ENCODE results near the gene ZBTB16.
A peak's percentile ranks its signal among the peaks of the same experiment; 100 is the strongest.

ZBTB16 gene

GRCh38 chr11:114236829-114237228 lies 177.3 kb downstream of the ZBTB16 start:
- DNase-seq (ENCODE audit: low spot score) (peak; percentile 27), FAIRE-seq (peak; percentile 40)

DNA sequence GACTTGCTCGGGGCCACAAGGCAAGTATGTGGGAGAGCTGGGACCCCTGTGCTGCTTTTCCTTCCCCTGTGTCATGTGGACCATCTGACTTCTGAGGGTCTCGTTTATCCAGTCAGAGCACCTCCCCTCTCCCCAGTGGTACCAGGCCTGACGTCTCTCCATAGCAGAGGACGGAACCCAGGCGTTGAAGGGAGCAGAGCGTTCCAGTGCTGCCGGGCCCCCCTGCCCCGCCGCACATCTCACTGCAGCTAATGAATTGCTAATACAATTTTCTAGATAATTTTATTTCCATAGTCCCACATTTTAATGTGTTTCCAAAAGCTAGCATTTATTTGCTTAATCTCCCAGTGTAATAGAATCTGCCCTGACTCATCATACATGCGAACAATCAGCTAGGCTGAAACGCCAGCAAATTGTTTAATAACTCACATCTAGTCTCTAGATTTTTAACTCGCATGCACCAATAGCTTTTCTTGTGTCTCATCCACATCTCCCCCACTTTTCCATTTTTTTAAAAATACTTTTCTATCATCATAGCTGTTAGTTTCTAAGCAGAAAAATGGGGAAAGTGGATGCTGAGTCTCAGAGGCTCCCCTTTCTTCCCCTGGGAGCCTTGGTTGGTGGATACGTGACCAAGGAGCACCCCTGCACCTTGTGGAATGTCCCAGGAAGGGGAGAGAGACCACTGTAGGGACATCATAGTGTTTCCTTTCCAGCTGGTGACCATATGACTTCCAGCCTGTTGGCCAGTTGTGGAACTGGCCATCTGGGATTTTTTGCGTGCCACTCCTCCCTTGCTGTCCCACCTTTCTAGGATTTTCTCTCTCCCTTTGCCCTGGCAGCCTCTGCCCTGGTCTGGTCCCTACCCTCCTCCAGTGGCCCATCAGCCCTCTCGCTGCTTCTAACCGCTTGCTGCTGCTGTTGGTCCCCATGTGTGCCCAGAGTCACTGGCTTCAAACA lies 178.1 kb downstream of the ZBTB16 start:
- FAIRE-seq (no peak), DNase-seq (ENCODE audit: low spot score) (no peak)

DNA sequence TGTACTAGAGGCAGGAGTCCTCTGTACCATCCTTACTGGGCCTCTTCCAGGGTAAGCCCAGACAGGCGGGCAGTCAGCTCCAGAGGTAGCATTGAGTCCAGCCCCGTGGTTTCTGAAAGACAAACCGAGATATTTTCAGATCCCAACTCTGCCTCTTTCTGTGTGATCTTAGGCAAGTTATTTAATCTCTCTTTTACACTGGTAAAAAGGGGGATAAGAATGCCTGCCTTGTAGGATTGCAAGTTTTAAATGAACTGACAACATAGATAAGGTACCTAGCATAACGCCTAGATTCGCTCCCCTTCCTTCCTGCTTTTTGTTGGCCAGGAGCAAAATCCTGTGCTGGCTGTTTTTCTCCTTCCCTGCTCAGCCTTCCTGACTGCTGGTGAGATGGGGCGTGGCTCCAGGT lies 180.2 kb downstream of the ZBTB16 start:
- DNase-seq (ENCODE audit: low spot score), result no peak
- FAIRE-seq, result no peak

DNA sequence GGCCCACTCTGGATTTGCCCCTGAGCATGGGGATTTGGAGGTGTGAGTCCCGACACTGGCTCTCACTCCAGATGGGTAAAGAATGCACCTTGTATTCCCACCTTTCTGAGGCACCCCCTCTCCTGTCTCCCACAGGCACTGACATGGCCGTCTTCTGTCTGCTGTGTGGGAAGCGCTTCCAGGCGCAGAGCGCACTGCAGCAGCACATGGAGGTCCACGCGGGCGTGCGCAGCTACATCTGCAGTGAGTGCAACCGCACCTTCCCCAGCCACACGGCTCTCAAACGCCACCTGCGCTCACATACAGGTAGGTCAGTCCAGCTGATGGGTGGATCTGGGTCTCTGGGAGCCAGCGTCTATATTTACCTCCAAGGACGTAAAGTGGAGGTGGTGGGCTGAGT lies 182.5 kb downstream of the ZBTB16 start:
- DNase-seq (ENCODE audit: low spot score) (no peak), FAIRE-seq (no peak)

DNA sequence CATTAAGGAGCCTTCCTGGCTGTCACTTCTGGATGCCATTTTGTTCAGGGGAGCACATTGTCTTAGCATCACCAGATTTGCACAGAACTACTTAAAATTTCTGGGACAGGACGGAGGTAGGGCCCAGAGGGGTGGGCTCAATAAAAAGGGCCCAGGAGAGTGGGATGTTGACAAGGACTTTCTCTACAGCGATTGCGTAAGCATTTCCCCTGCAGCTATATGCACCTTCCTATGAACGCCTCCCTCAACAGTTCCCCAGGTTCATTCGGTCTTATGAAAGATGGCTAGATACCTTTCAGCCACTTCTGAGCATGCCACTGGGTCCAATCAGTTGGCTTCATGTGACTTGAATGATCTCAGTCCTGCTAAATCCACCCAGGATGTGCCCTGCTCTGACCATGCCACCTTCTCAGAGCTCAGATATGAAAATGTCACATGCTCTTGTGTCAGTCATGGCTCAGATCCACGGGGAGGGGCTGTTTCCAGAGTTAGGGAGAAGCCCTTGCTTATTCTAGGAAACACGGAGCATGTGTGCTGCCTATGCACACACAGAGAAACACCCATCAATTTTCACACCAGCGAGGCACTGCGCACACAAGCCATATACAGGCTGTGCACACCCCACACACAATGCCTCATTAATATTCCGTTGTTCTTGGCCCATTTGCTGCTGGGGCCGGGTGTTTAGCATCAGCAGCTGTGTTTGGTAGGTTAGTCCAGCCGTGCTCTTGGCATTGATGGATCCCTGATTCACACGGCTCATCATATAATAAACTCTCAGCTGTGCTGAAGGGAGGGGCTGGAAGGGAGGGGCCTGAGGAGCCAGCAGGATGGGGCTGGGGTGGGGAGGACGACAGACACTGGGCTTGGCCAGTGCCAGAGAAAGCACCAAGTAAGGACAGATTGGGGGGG lies 184.2 kb downstream of the ZBTB16 start:
- DNase-seq (ENCODE audit: low spot score) (no peak), FAIRE-seq (peak; percentile 9)

DNA sequence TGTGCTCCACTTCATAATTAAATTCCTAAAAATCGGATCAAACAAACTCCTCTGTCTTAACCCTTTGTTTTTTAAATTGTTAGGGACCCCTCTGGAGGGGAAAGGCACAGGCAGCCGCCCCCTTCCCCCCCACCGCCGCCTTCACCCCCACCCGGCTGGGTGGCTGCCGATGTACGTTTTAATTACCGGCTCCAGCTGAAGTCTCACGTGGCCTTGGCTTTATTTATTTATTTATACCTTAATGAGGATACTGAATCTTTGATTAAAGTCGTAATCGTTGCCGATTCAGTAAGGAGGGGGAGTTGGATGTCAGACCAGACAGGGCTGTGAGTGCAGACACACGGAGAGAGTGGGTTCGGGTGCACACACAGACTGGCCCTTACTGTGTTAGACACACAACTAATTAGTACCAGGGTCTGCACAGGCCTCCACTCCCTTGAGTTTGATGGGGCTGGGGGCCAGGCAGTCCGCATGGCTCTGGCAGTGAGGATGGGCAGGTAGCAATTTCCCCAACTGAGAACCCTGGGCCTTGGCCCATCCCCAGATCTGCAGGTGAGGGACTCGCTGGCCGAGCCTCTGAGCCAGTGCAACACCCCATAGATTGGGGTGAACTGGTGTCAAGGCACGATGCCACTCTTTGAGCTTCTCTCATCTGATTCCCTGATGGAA lies 185.3 kb downstream of the ZBTB16 start:
- no peak for FAIRE-seq
- DNase-seq (ENCODE audit: low spot score), result no peak

- FAIRE-seq (no peak), DNase-seq (ENCODE audit: low spot score) (no peak)
Observed at GRCh38 chr11:114246321-114247069, 187.0 kb downstream of the ZBTB16 start.

DNA sequence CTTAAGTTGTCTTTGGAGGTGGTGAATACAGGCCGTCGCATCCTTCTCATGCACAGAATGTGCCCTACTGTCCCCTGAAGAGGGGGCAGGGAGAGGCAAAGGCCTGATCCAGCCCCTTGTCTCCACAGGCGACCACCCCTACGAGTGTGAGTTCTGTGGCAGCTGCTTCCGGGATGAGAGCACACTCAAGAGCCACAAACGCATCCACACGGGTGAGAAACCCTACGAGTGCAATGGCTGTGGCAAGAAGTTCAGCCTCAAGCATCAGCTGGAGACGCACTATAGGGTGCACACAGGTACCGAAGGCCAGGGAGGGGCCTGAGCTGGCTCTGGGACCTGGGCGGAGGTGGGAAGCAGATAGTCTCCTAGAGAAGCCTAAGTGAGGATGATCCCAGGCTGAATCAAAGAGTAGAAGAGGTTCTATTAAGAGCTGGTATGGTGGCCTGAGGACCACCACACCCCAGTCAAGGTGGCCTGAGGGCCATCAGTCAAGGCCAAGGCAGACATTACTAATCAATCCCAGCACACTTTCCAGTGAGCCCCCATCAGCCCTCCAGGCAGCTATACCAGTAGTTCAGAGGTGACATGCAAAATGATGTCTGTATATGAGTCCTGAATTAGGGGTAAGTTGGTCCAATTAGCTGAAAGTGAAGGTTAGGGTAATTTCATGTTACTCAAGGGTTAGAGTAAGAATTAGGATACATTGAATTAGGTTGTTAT lies 187.7 kb downstream of the ZBTB16 start:
- DNase-seq (ENCODE audit: low spot score) (no peak), FAIRE-seq (no peak)

- DNase-seq (ENCODE audit: low spot score) (no peak), FAIRE-seq (no peak)
Observed at GRCh38 chr11:114250180-114250579, 190.7 kb downstream of the ZBTB16 start.

GRCh38 chr11:114250993-114251814 lies 191.7 kb downstream of the ZBTB16 start:
- FAIRE-seq (no peak), DNase-seq (ENCODE audit: low spot score) (no peak)

- FAIRE-seq, result no peak
- no peak for DNase-seq (ENCODE audit: low spot score)
Observed at GRCh38 chr11:114251815-114252337, 192.4 kb downstream of the ZBTB16 start.

- FAIRE-seq, result no peak
- no peak for DNase-seq (ENCODE audit: low spot score)
Observed at GRCh38 chr11:114252767-114253166, 193.3 kb downstream of the ZBTB16 start.

DNA sequence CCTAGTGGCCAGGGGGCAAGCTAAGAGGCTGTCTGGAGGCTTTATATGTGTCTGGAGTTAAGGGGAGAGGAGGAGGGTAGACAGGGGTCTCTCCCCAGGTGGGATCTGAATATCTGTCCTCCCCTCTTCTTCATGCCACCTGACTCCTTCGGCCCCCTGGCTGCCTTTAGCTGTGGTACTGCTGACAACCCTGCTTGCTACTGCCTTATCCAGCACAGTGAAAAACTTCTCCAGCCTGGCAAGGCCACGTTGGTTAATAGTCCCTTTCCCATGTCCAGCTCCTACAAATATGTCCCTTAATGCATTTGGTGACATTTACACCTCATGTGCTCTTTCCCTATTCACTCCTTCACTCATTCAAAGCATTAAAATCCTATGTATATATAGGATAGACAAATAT lies 194.3 kb downstream of the ZBTB16 start:
- DNase-seq (ENCODE audit: low spot score), result no peak
- FAIRE-seq, result no peak

DNA sequence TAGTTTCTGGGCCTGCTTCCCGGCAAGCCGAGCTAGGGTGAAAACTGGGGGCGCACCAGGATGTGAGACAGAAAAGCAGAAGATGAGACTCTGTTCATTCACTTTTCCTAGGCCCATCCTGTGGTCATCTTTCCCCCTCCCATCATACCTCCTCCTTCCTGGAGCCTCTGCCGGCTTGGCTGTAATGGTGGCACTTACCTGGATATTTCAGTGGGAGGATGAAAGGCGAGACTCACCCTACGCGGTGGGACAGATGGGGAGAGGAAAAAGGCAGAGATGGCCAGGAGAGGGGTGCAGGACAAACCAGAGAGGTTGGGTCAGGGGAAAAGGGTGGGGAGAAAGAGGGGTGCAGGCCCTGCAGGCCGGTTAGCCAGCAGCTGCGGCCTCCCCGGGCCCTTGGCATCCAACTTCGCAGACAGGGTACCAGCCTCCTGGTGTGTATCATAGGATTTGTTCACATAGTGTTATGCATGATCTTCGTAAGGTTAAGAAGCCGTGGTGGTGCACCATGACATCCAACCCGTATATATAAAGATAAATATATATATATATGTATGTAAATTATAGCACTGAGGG lies 195.1 kb downstream of the ZBTB16 start:
- FAIRE-seq, result peak; percentile 27
- DNase-seq (ENCODE audit: low spot score), result no peak

- DNase-seq (ENCODE audit: low spot score) (no peak), FAIRE-seq (no peak)
Observed at GRCh38 chr11:114255289-114255688, 195.8 kb downstream of the ZBTB16 start.

DNA sequence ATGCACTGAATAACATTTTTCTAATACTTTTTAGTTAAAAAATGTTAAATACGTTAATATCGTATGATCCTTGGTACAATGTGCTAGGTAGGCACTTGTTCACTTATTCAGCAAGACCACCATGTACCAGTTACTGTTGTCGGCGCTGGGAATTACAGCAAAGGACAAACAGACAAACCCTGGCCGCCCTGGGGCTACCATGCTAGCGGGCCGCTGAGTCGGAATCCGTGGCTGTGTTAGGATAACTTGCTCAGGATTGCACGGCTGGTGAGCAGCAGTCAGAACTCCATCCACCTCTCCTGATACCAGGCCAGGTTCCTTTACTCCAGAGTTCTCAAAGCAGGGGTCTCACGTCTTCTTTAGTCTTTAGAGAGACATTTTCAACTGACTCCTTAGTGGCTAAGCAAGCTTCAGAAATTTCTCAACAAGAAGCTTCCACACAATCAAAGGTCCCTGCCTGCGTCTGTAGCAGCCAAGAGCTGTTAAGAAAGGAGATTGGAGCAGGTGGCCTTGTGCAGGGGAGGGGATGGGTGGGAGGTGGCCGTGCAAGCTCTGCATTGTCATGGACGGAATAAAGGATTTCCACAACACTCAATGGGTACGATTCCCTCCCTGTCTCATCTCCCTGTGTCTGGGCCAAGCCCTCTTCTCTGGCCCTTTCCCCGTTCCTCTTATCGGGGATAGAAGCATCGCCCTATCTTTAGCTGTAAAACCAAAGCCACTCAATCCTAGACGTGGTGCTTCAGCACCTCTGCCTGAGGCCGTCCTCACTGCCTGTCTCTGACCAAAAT lies 196.9 kb downstream of the ZBTB16 start:
- DNase-seq (ENCODE audit: low spot score) (no peak), FAIRE-seq (no peak)

- FAIRE-seq, result no peak
- no peak for DNase-seq (ENCODE audit: low spot score)
Observed at GRCh38 chr11:114256967-114257286, 197.4 kb downstream of the ZBTB16 start.

All from urothelium cell line (cell line).